ENCODE data around the gene OSBPL6.

DNA sequence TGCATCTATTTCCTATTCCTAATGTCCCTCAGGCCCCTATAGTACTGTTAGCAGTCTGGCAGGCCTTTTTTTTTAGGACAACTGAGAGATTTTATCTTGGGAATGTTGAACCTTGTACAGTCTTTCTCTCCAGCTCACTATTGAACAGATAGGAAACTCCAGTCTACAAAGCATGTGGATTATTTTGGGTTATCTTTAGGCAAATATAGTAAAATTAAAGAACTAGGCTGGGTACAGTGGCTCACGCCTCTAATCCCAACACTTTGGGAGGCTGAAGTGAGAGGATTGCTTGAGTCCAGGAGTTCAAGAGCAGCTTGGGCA lies 102.7 kb downstream of the OSBPL6 start:
- TF ChIP-seq CTCF (IDR thresholded peaks at IDR 0.05) = no peak
- no peak for TF ChIP-seq POLR2A (IDR thresholded peaks at IDR 0.05)
- TF ChIP-seq POLR2AphosphoS5 (IDR thresholded peaks at IDR 0.05) = no peak

Measured in sigmoid colon (tissue), 4 donors.